ENCODE data around the gene TCEAL5. TPM values are rescaled to one million over a fixed set of nuclear protein-coding genes. Genes with fewer than 3 reads are reported as not detected.
"Not testable (repeated sequence)": the region's sequence is repeated elsewhere in the genome, so short reads cannot be mapped to it uniquely, and the experiment has no call there.

TCEAL5 gene
- not detected for total RNA-seq

- peaks cover 34% of the 10 kb centered on the region for H3K27me3 Mint-ChIP-seq
- no peak within 1 kb of the TSS for H3K27ac Mint-ChIP-seq
- POLR2A ChIA-PET, result no interaction called here
- H3K4me3 Mint-ChIP-seq, result peak within 1 kb of the TSS; percentile 63
- no peaks in the 10 kb centered on the region for H3K36me3 Mint-ChIP-seq
- H3K4me1 Mint-ChIP-seq, result peaks cover 6% of the 10 kb centered on the region
- ATAC-seq (ENCODE audit: low read depth), result no peak
- H3K9me3 Mint-ChIP-seq, result no peaks in the 10 kb centered on the region
- DNase-seq, result no peak
Observed at GRCh38 chrX:103276581-103277002, at the start of gene TCEAL5. Gene TCEAL5, minus strand, starts transcription at chrX:103276750. Its CDS starts 2,187 bp downstream, at chrX:103274563.

GRCh38 chrX:103311399-103311780 lies 34.8 kb upstream of the TCEAL5 start:
- DNase-seq (no peak), ATAC-seq (ENCODE audit: low read depth) (no peak)
- Mint-ChIP-seq H3K27ac (no peak overlapping the region), H3K9me3 (no peaks in the 10 kb centered on the region), H3K4me1 (peaks cover 2% of the 10 kb centered on the region), H3K4me3 (no peak overlapping the region), H3K36me3 (peaks cover 2% of the 10 kb centered on the region), H3K27me3 (no peaks in the 10 kb centered on the region)
- POLR2A ChIA-PET, result no interaction called here

GRCh38 chrX:103310555-103311398 lies 34.2 kb upstream of the TCEAL5 start, which contains the start of gene BEX2:
Gene BEX2, minus strand, starts transcription at chrX:103310990. Its CDS starts 1,014 bp downstream, at chrX:103309976.
- Mint-ChIP-seq H3K36me3 (peaks cover 2% of the 10 kb centered on the region), H3K9me3 (no peaks in the 10 kb centered on the region), H3K27me3 (no peaks in the 10 kb centered on the region), H3K4me1 (peaks cover 2% of the 10 kb centered on the region), H3K27ac (peak within 1 kb of the TSS; percentile 73), H3K4me3 (peak within 1 kb of the TSS; percentile 76)
- DNase-seq, result peak; percentile 81
- POLR2A ChIA-PET, result no interaction called here
- ATAC-seq (ENCODE audit: low read depth), result peak; percentile 97

- no peak overlapping the region for H3K27ac Mint-ChIP-seq
- ATAC-seq (ENCODE audit: low read depth), result no peak
Observed at GRCh38 chrX:103309860-103310554, 33.5 kb upstream of the TCEAL5 start.

GRCh38 chrX:103305666-103306065 lies 29.1 kb upstream of the TCEAL5 start:
- H3K27ac Mint-ChIP-seq; ATAC-seq (ENCODE audit: low read depth); POLR2A ChIA-PET; DNase-seq; H3K4me3 Mint-ChIP-seq; H3K4me1 Mint-ChIP-seq; H3K36me3 Mint-ChIP-seq; H3K27me3 Mint-ChIP-seq; H3K9me3 Mint-ChIP-seq: not testable (repeated sequence)

More at GRCh38 chrX:103309860-103310554, 33.5 kb upstream of the TCEAL5 start:
- H3K4me1 Mint-ChIP-seq, result peaks cover 5% of the 10 kb centered on the region
- H3K27me3 Mint-ChIP-seq, result no peaks in the 10 kb centered on the region
- H3K9me3 Mint-ChIP-seq, result no peaks in the 10 kb centered on the region
- DNase-seq, result no peak
- peak overlapping the region; percentile 44 for H3K4me3 Mint-ChIP-seq
- POLR2A ChIA-PET, result no interaction called here
- peaks cover 2% of the 10 kb centered on the region for H3K36me3 Mint-ChIP-seq

GRCh38 chrX:103304705-103305104 lies 28.2 kb upstream of the TCEAL5 start:
- POLR2A ChIA-PET, result no interaction called here
- DNase-seq (no peak), ATAC-seq (ENCODE audit: low read depth) (no peak)
- Mint-ChIP-seq H3K27ac (no peak overlapping the region), H3K4me1 (peaks cover 9% of the 10 kb centered on the region), H3K4me3 (no peak overlapping the region), H3K27me3 (no peaks in the 10 kb centered on the region), H3K9me3 (no peaks in the 10 kb centered on the region), H3K36me3 (peaks cover 2% of the 10 kb centered on the region)

- Mint-ChIP-seq H3K27me3 (peaks cover 4% of the 10 kb centered on the region), H3K36me3 (no peaks in the 10 kb centered on the region), H3K9me3 (no peaks in the 10 kb centered on the region), H3K4me3 (no peak overlapping the region), H3K4me1 (no peaks in the 10 kb centered on the region), H3K27ac (no peak overlapping the region)
- DNase-seq (no peak), ATAC-seq (ENCODE audit: low read depth) (no peak)
- POLR2A ChIA-PET, result no interaction called here
Observed at GRCh38 chrX:103293118-103293517, 16.6 kb upstream of the TCEAL5 start.

- Mint-ChIP-seq H3K4me3 (no peak overlapping the region), H3K27me3 (peaks cover 34% of the 10 kb centered on the region), H3K27ac (no peak overlapping the region), H3K36me3 (no peaks in the 10 kb centered on the region), H3K4me1 (peaks cover 6% of the 10 kb centered on the region), H3K9me3 (no peaks in the 10 kb centered on the region)
- DNase-seq (no peak), ATAC-seq (ENCODE audit: low read depth) (no peak)
- POLR2A ChIA-PET, result no interaction called here
Observed at GRCh38 chrX:103279624-103280023, 3.1 kb upstream of the TCEAL5 start.

GRCh38 chrX:103275947-103276567 lies 493 bp downstream of the TCEAL5 start:
- Mint-ChIP-seq H3K4me3 (no peak overlapping the region), H3K4me1 (peaks cover 6% of the 10 kb centered on the region), H3K27ac (no peak overlapping the region), H3K9me3 (no peaks in the 10 kb centered on the region), H3K27me3 (peaks cover 34% of the 10 kb centered on the region), H3K36me3 (no peaks in the 10 kb centered on the region)
- POLR2A ChIA-PET, result no interaction called here
- no peak for ATAC-seq (ENCODE audit: low read depth)
- no peak for DNase-seq

- no peak for ATAC-seq (ENCODE audit: low read depth)
- no peak for DNase-seq
- Mint-ChIP-seq H3K4me3 (no peak overlapping the region), H3K9me3 (no peaks in the 10 kb centered on the region), H3K4me1 (peaks cover 6% of the 10 kb centered on the region), H3K27ac (no peak overlapping the region), H3K36me3 (no peaks in the 10 kb centered on the region), H3K27me3 (peaks cover 28% of the 10 kb centered on the region)
- POLR2A ChIA-PET, result no interaction called here
Observed at GRCh38 chrX:103274284-103274683, 2.3 kb downstream of the TCEAL5 start.

GRCh38 chrX:103258275-103258674 lies 18.3 kb downstream of the TCEAL5 start:
- H3K4me1 Mint-ChIP-seq, result peaks cover 14% of the 10 kb centered on the region
- no peak for ATAC-seq (ENCODE audit: low read depth)
- H3K4me3 Mint-ChIP-seq, result no peak overlapping the region
- peaks cover 11% of the 10 kb centered on the region for H3K27me3 Mint-ChIP-seq
- H3K27ac Mint-ChIP-seq, result no peak overlapping the region
- no peaks in the 10 kb centered on the region for H3K9me3 Mint-ChIP-seq
- peaks cover 6% of the 10 kb centered on the region for H3K36me3 Mint-ChIP-seq
- no peak for DNase-seq
- POLR2A ChIA-PET, result no interaction called here

- POLR2A ChIA-PET, result no interaction called here
- no peak overlapping the region for H3K4me3 Mint-ChIP-seq
Observed at GRCh38 chrX:103256651-103257050, 19.9 kb downstream of the TCEAL5 start.

GRCh38 chrX:103254921-103255493 lies 21.5 kb downstream of the TCEAL5 start, which contains the start of gene TCEAL8:
Gene TCEAL8, minus strand, starts transcription at chrX:103255155. Its CDS starts 1,176 bp downstream, at chrX:103253979.
- ATAC-seq (ENCODE audit: low read depth) (peak; percentile 80), DNase-seq (peak; percentile 57)
- H3K4me3 Mint-ChIP-seq, result peak within 1 kb of the TSS; percentile 97
- no peaks in the 10 kb centered on the region for H3K27me3 Mint-ChIP-seq
- H3K36me3 Mint-ChIP-seq, result peaks cover 6% of the 10 kb centered on the region
- H3K9me3 Mint-ChIP-seq, result no peaks in the 10 kb centered on the region
- peaks cover 14% of the 10 kb centered on the region for H3K4me1 Mint-ChIP-seq
- POLR2A ChIA-PET, result interaction anchor here (0.6 to 1.1 kb wide), 3 partner anchors 37 to 1099 kb away, joined by 3 to 4 read pairs (median 3); partner anchors contain the start of genes BEX4 and BEX5
- peak within 1 kb of the TSS; percentile 96 for H3K27ac Mint-ChIP-seq

More at GRCh38 chrX:103256651-103257050, 19.9 kb downstream of the TCEAL5 start:
- Mint-ChIP-seq H3K9me3 (no peaks in the 10 kb centered on the region), H3K36me3 (peaks cover 6% of the 10 kb centered on the region), H3K4me1 (peaks cover 14% of the 10 kb centered on the region), H3K27ac (no peak overlapping the region), H3K27me3 (peaks cover 4% of the 10 kb centered on the region)
- ATAC-seq (ENCODE audit: low read depth), result no peak
- DNase-seq, result no peak

All from activated naive CD8-positive, alpha-beta T cell treated with anti-CD3 and anti-CD28 coated beads, Interleukin-2, amount 10 ng/mL, durations not matched to agents 7 days and 5 days (primary cell).